Endothelial cell of umbilical vein (primary cell): ENCODE data around the gene CST9L. TPM values are rescaled to one million over a fixed set of nuclear protein-coding genes. Genes with fewer than 3 reads are reported as not detected.

Source experiments
- BruUV-seq: library from RNA; stranded (reverse); fragments of 400-500 nt; replicated peaks from 2 replicates; lab custom pipeline; 2021; lab: Mats Ljungman, UMichigan
- CTCF ChIA-PET: fragments of 300-600, 350-600 bp; sonication (Branson Sonifier 250); formaldehyde crosslinking; loops from one replicate; lab custom pipeline; 2021; ENCODE audit warnings: antibody characterized with exemption, inconsistent platforms; lab: Charles Lee
- POLR2A ChIA-PET: fragments of 300-600, 350-600 bp; sonication (Branson Sonifier 250); formaldehyde crosslinking; loops from one replicate; lab custom pipeline; 2021; ENCODE audit warnings: antibody characterized with exemption, inconsistent platforms; lab: Charles Lee
- DNase-seq: peaks from one replicate; pipeline ENCODE4 v3.0.0-alpha.2; 2011; ENCODE audit warnings: low read depth, low spot score
- FAIRE-seq: peaks from 2 replicates; lab custom pipeline; 2011; peaks lifted over from hg19 to GRCh38; lab: Jason Lieb, UNC
- H2AFZ ChIP-seq: 2 replicates; pipeline ENCODE4 v1.6.0; 2012; ENCODE audit warnings: low read depth, low read length, control low read depth, inconsistent platforms
- H3K27ac ChIP-seq: 2 replicates; pipeline ENCODE4 v1.5.1; 2011; ENCODE audit warnings: low read depth, mild to moderate bottlenecking, control low read depth, low read length, moderate library complexity; ENCODE audit not compliant: insufficient read depth
- H3K27me3 ChIP-seq, 2 experiments: 2 replicates each; pipeline versions ENCODE4 v1.6.0 to v1.6.1; 2011; ENCODE audit warnings: low read length in 2 of 2, mixed read lengths in 1 of 2; ENCODE audit not compliant: control insufficient read depth in 2 of 2, insufficient read depth in 2 of 2
- H3K36me3 ChIP-seq, 2 experiments: 2 replicates in 1 of 2; 3 replicates in 1 of 2; pipeline ENCODE4 v1.5.1; 2011; ENCODE audit warnings: low read length in 2 of 2, mild to moderate bottlenecking in 1 of 2, moderate library complexity in 1 of 2; ENCODE audit not compliant: control insufficient read depth in 2 of 2, insufficient read depth in 2 of 2; ENCODE audit errors: extremely low read depth in 1 of 2
- H3K4me1 ChIP-seq: 3 replicates; pipeline ENCODE4 v1.5.1; 2011; ENCODE audit warnings: mild to moderate bottlenecking, low read length; ENCODE audit not compliant: control insufficient read depth, insufficient read depth; ENCODE audit errors: extremely low read depth
- H3K4me2 ChIP-seq: 2 replicates; pipeline ENCODE4 v1.6.1; 2011; ENCODE audit warnings: low read length, control low read depth, mixed read lengths; ENCODE audit not compliant: insufficient read depth
- H3K4me3 ChIP-seq, 3 experiments: fragments of 200-600 bp in 1 of 3; sonication (generic), shearing (Covaris generic) in 1 of 3; replicated peaks in 1 of 3; 2 replicates each; pipeline ENCODE4 v1.5.1; 2011 to 2016; ENCODE audit warnings: control low read depth in 3 of 3, low read length in 3 of 3, mild to moderate bottlenecking in 2 of 3, inconsistent platforms in 1 of 3, low read depth in 1 of 3, moderate library complexity in 1 of 3; ENCODE audit not compliant: insufficient read depth in 1 of 3
- H3K79me2 ChIP-seq: 2 replicates; pipeline ENCODE4 v1.6.0; 2012; ENCODE audit warnings: low read length, inconsistent platforms; ENCODE audit not compliant: control insufficient read depth, insufficient read depth
- H3K9ac ChIP-seq: replicated peaks from 2 replicates; pipeline ENCODE3; 2011; ENCODE audit warnings: low read length, control low read depth; ENCODE audit not compliant: insufficient read depth; ENCODE audit errors: extremely low read depth
- H3K9me1 ChIP-seq: replicated peaks from 3 replicates; pipeline ENCODE4 v1.6.0; 2011; ENCODE audit warnings: mild to moderate bottlenecking, low read length; ENCODE audit not compliant: control insufficient read depth, insufficient read depth; ENCODE audit errors: extremely low read depth
- H3K9me3 ChIP-seq: replicated peaks from 2 replicates; pipeline ENCODE4 v1.5.1; 2012; ENCODE audit warnings: low read length, inconsistent platforms; ENCODE audit not compliant: control insufficient read depth, insufficient read depth
- H4K20me1 ChIP-seq: replicated peaks from 2 replicates; pipeline ENCODE3; 2011; ENCODE audit warnings: mild to moderate bottlenecking, low read length; ENCODE audit not compliant: control insufficient read depth, insufficient read depth; ENCODE audit errors: extremely low read depth
- EZH2 ChIP-seq: IDR thresholded peaks from 2 replicates; pipeline ENCODE4 v1.6.1; 2012; ENCODE audit warnings: borderline replicate concordance, low read depth, mild to moderate bottlenecking, moderate library complexity, low read length, inconsistent platforms; ENCODE audit not compliant: severe bottlenecking
- FOS ChIP-seq: IDR thresholded peaks from 2 replicates; pipeline ENCODE4 v1.6.1; 2011; ENCODE audit warnings: mild to moderate bottlenecking, low read length, moderate library complexity, borderline replicate concordance; ENCODE audit not compliant: insufficient read depth
- GATA2 ChIP-seq: IDR thresholded peaks from 2 replicates; pipeline ENCODE4 v1.7.0; 2011; ENCODE audit warnings: low read depth, mild to moderate bottlenecking, moderate library complexity, mixed read lengths, low read length; ENCODE audit not compliant: insufficient read length, insufficient read depth
- JUN ChIP-seq: IDR thresholded peaks from 2 replicates; pipeline ENCODE4 v1.6.1; 2011; ENCODE audit warnings: borderline replicate concordance, low read depth; ENCODE audit not compliant: insufficient read length, insufficient read depth
- MYC ChIP-seq: IDR thresholded peaks from one replicate; pipeline ENCODE4 v1.6.1; 2011; ENCODE audit warnings: mild to moderate bottlenecking, low read depth, low read length
- POLR2A ChIP-seq: IDR thresholded peaks from 2 replicates; pipeline ENCODE4 v1.6.1; 2012; ENCODE audit warnings: low read depth, mild to moderate bottlenecking, control low read depth, low read length
- POLR2AphosphoS5 ChIP-seq: IDR thresholded peaks from 2 replicates; pipeline ENCODE4 v1.6.1; 2012; ENCODE audit warnings: low read depth, mild to moderate bottlenecking, control low read depth, low read length, moderate library complexity; ENCODE audit not compliant: insufficient read depth
- dilution Hi-C: fragments of 300-500 bp; cut with MboI; formaldehyde crosslinking; loops from one replicate; pipeline ENCODE4 v1.15.0; 2019; ENCODE audit warnings: low sequenced_read_pairs; ENCODE audit not compliant: extremely low pct_ligation_motif_present
- intact Hi-C: fragments of 100-400 bp; cut with micrococcal nuclease; formaldehyde crosslinking; loops from one replicate; pipeline ENCODE4 v1.10.0; 2022
- polyA plus RNA-seq, 4 experiments: library from polyadenylated mRNA; depleted of rRNA in 3 of 4; stranded (reverse) in 3 of 4; unstranded in 1 of 4; fragments of >200 nt; gene quantifications; 2 replicates each; pipeline versions ENCODE4 v1.2.1 to v1.2.3, GENCODE V29; 2011 to 2012; ENCODE audit warnings: missing spikeins in 1 of 4
- total RNA-seq: library from RNA; stranded (reverse); gene quantifications from 2 replicates; pipeline ENCODE4 v1.2.3, GENCODE V29; 2021
- TF ChIP-seq, protein P1 (sequence below): IDR thresholded peaks from 2 replicates; pipeline ENCODE4 v1.6.1; 2011; ENCODE audit not compliant: insufficient read depth, insufficient read length
- TF ChIP-seq, protein P2 (sequence below), 2 donors: IDR thresholded peaks; 1 replicate in 1 of 2; 2 replicates in 1 of 2; pipeline ENCODE4 v1.5.1; 2011; ENCODE audit warnings: low read length in 2 of 2, mild to moderate bottlenecking in 2 of 2, moderate library complexity in 2 of 2, control low read depth in 1 of 2, inconsistent platforms in 1 of 2, low read depth in 1 of 2; ENCODE audit not compliant: insufficient read depth in 1 of 2; ENCODE audit errors: extremely low read depth in 1 of 2

The CST9L gene
- total and polyA plus RNA-seq, 2 donors (not counting 3 experiments of a cell fraction or from before 2014, with no cell fraction given), result not detected

DNA sequence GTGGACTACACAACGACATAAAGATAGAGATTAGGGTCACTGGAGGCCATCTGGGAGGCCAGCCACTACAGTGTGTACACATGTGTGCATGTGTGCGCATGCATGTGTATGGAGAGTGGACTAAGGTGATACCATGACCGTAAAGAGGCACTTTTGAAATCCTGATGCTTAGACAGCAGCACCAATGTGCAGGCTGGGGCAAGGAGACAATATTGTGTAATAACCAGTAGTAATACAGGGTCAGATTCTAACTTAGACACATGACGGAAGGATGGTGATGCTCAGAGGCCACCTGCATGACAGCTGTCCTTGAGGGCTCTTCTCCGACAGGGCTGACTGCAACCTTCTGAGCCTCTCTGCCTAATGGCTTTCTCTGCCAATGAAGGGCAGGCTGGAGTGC is 25.5 kb downstream of the CST9L start:
- Histone ChIP-seq H3K27me3 (no peaks in the 10 kb centered on the region), H3K9me1 (no peaks in the 10 kb centered on the region), H3K4me3 (no peak overlapping the region), H3K36me3 (no peaks in the 10 kb centered on the region), H3K9ac (no peak overlapping the region), H3K4me2 (no peak overlapping the region), H4K20me1 (no peaks in the 10 kb centered on the region), H3K27ac (no peak overlapping the region), H2AFZ (no peak overlapping the region), H3K79me2 (no peaks in the 10 kb centered on the region), H3K4me1 (no peaks in the 10 kb centered on the region), H3K9me3 (no peaks in the 10 kb centered on the region)
- dilution Hi-C loops (no loop called here), intact Hi-C loops (no loop called here)
- ChIA-PET POLR2A (no interaction called here), CTCF (no interaction called here)
- no peak for FAIRE-seq
- no TSS peak for BruUV-seq
- DNase-seq, result no peak
- TF ChIP-seq, protein P1, sequence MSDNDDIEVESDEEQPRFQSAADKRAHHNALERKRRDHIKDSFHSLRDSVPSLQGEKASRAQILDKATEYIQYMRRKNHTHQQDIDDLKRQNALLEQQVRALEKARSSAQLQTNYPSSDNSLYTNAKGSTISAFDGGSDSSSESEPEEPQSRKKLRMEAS, result no peak
- TF ChIP-seq GATA2 (no peak), JUN (no peak), EZH2 (no peak), POLR2A (no peak), POLR2AphosphoS5 (no peak), FOS (no peak), MYC (no peak)
- TF ChIP-seq, protein P2, sequence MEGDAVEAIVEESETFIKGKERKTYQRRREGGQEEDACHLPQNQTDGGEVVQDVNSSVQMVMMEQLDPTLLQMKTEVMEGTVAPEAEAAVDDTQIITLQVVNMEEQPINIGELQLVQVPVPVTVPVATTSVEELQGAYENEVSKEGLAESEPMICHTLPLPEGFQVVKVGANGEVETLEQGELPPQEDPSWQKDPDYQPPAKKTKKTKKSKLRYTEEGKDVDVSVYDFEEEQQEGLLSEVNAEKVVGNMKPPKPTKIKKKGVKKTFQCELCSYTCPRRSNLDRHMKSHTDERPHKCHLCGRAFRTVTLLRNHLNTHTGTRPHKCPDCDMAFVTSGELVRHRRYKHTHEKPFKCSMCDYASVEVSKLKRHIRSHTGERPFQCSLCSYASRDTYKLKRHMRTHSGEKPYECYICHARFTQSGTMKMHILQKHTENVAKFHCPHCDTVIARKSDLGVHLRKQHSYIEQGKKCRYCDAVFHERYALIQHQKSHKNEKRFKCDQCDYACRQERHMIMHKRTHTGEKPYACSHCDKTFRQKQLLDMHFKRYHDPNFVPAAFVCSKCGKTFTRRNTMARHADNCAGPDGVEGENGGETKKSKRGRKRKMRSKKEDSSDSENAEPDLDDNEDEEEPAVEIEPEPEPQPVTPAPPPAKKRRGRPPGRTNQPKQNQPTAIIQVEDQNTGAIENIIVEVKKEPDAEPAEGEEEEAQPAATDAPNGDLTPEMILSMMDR (IDR thresholded peaks at IDR 0.05; ENCODE audit: extremely low read depth in 1 of 2, insufficient read depth in 1 of 2, low read depth in 1 of 2, low read length in 2 of 2), result no peak
